SH-SY5Y (cell line): ENCODE measurements around the gene PRSS38.

ENCODE experiments used
- GATA2 ChIP-seq: IDR thresholded peaks from 2 replicates; pipeline ENCODE4 v1.6.1; 2011; ENCODE audit warnings: mild to moderate bottlenecking, low read depth, low read length
- GATA3 ChIP-seq: IDR thresholded peaks from 2 replicates; pipeline ENCODE4 v1.6.1; 2011; ENCODE audit warnings: low read depth, mild to moderate bottlenecking, low read length, moderate library complexity

Gene PRSS38

GRCh38 chr1:227869851-227870305 lies 54.4 kb downstream of the PRSS38 start:
- no peak for TF ChIP-seq GATA2
- no peak for TF ChIP-seq GATA3

GRCh38 chr1:227870366-227870765 lies 54.9 kb downstream of the PRSS38 start:
- TF ChIP-seq GATA3 (no peak), GATA2 (no peak)

- TF ChIP-seq GATA2 (no peak), GATA3 (no peak)
Measured at GRCh38 chr1:227880342-227880924, 65.0 kb downstream of the PRSS38 start.

- TF ChIP-seq GATA3 (no peak), GATA2 (no peak)
Measured at GRCh38 chr1:227883073-227883520, 67.6 kb downstream of the PRSS38 start.

- no peak for TF ChIP-seq GATA2
- no peak for TF ChIP-seq GATA3
Measured at GRCh38 chr1:227883641-227884301, 68.3 kb downstream of the PRSS38 start.

- TF ChIP-seq GATA2 (no peak), GATA3 (no peak)
Measured at GRCh38 chr1:227884370-227885134, 69.1 kb downstream of the PRSS38 start.

- TF ChIP-seq GATA2 = no peak
- no peak for TF ChIP-seq GATA3
Measured at GRCh38 chr1:227885135-227885647, 69.7 kb downstream of the PRSS38 start.

DNA sequence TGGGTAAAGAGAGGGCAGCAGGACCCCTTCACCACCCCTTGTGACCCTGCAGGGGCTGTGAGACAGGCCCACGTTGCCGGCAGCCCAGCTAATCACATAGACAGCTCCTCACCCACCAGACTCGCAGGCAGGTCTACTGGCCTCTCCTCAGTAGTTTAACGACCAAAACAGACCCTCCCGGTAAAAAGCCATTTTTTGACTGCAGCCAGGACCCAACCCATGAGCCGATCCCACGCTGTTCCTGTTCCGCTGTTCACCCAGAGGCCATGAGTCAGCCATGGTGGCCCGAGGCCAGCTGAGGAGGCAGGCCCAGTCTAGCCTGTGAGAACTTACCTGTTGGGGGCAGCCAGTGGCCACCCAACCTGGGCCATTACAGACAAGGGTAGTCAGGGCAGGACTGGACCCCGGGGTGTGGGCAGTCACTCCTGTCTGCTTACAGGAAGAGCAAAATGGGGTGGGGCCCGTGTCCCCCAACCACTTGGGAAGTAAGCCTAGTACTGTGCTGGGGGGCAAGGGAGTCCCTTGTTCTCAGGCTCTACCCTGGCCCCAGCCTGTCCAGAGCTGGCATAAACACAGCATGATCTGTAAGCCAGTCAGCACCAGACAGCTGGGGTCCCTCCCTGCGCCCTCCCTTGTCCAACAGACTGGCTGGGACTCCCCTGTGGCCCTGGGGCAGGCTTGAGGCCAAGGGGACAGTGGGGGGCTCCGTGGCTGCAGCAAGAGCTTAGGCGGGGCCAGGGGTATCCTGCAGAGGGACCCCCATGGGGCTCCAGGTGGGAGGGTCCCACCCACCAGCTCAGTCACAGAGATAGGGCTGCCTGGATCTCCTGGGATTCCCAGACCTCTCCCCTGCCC lies 70.4 kb downstream of the PRSS38 start:
- no peak for TF ChIP-seq GATA3
- TF ChIP-seq GATA2 = no peak

- TF ChIP-seq GATA3 (no peak), GATA2 (no peak)
Measured at GRCh38 chr1:227886503-227886961, 71.1 kb downstream of the PRSS38 start.

DNA sequence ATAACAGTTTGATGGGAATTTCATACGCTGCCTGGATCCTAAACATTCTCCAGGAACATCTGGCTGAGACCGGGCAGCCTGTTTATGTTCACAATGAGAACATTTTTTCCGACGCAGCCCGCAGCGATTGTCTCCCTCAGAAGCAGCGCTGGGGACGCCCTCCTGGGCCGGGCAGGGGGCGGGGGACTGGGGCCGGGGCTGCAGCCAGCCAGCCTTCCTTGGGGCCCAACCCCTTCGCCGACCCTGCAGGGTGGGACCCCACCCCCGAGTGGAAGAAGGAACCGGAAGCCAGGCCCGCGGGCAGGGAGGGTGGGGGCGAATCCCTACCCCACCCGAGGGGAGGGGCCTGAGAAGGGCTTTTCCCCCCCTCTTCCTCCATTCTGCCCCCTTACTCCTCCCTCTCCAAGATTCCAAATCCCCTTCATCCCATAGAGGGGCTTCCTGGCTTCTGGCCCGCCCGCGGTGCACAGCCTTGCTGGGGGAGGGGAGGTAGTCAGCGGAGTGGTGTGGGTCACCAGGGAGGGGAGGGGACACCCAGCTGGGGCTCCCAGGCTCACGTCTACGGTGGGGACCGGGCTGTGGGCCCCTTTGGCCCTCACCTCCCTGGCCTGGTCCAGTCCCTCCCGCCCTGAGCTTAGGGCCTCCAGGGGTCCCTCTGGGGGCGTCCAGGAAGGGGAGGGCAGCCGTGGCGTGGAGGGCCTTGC lies 71.7 kb downstream of the PRSS38 start:
- TF ChIP-seq GATA2 = no peak
- no peak for TF ChIP-seq GATA3

- no peak for TF ChIP-seq GATA3
- no peak for TF ChIP-seq GATA2
Measured at GRCh38 chr1:227887697-227888403, 72.4 kb downstream of the PRSS38 start.

GRCh38 chr1:227888404-227889046 lies 73.0 kb downstream of the PRSS38 start:
- no peak for TF ChIP-seq GATA3
- no peak for TF ChIP-seq GATA2
